Middle frontal gyrus (tissue), 1 donor: Measurements from ENCODE around the gene APLP2.

Experiments used
- DNase-seq: peaks from one replicate; pipeline ENCODE4 v3.0.0-alpha.2; 2015; ENCODE audit warnings: low spot score; ENCODE audit errors: extremely low spot score

The APLP2 gene

GRCh38 chr11:130145975-130146776 is 76.5 kb downstream of the APLP2 start:
- no peak for DNase-seq

GRCh38 chr11:130146796-130147195 is 77.1 kb downstream of the APLP2 start:
- no peak for DNase-seq

- no peak for DNase-seq
Measured at GRCh38 chr11:130148796-130149326, 79.2 kb downstream of the APLP2 start.

- DNase-seq = no peak
Measured at GRCh38 chr11:130150790-130151189, 81.1 kb downstream of the APLP2 start.

GRCh38 chr11:130151196-130151595 is 81.5 kb downstream of the APLP2 start:
- DNase-seq = no peak

- no peak for DNase-seq
Measured at GRCh38 chr11:130156108-130157022, 86.7 kb downstream of the APLP2 start.

GRCh38 chr11:130157101-130157500 is 87.4 kb downstream of the APLP2 start:
- DNase-seq = no peak

GRCh38 chr11:130157840-130158239 is 88.1 kb downstream of the APLP2 start:
- no peak for DNase-seq

GRCh38 chr11:130159139-130159538 is 89.4 kb downstream of the APLP2 start:
- no peak for DNase-seq

GRCh38 chr11:130159657-130160497 is 90.2 kb downstream of the APLP2 start, which contains the start of gene ST14:
TSS of gene ST14 (plus strand) at chr11:130159782. CDS start at chr11:130159980, 198 bp downstream.
- DNase-seq = no peak

GRCh38 chr11:130160498-130161155 is 90.9 kb downstream of the APLP2 start:
- DNase-seq = no peak

GRCh38 chr11:130161441-130162145 is 91.9 kb downstream of the APLP2 start:
- DNase-seq = no peak

- no peak for DNase-seq
Measured at GRCh38 chr11:130162733-130163132, 93.0 kb downstream of the APLP2 start.

- DNase-seq = no peak
Measured at GRCh38 chr11:130163346-130164220, 93.9 kb downstream of the APLP2 start.

GRCh38 chr11:130164221-130164570 is 94.5 kb downstream of the APLP2 start:
- no peak for DNase-seq

- no peak for DNase-seq
Measured at GRCh38 chr11:130165601-130166456, 96.1 kb downstream of the APLP2 start.

GRCh38 chr11:130166457-130166784 is 96.7 kb downstream of the APLP2 start:
- DNase-seq = no peak

GRCh38 chr11:130167146-130167545 is 97.5 kb downstream of the APLP2 start:
- no peak for DNase-seq
